BE2C (cell line): Measurements from ENCODE around the gene LALBA. TPM values are rescaled to one million over a fixed set of nuclear protein-coding genes. Genes with fewer than 3 reads are reported as not detected.
A peak's percentile ranks its signal among the peaks of the same experiment; 100 is the strongest.

Source experiments
- DNase-seq: peaks from one replicate; pipeline ENCODE4 v3.0.0-alpha.2; 2020
- H3K27me3 ChIP-seq: fragments of 250-450 bp; sonication (Bioruptor Pico); 2 replicates; pipeline ENCODE4 v1.5.1; 2020; ENCODE audit warnings: mild to moderate bottlenecking
- H3K36me3 ChIP-seq: fragments of 250-450 bp; sonication (Bioruptor Pico); 2 replicates; pipeline ENCODE4 v1.5.1; 2020; ENCODE audit warnings: mild to moderate bottlenecking
- H3K4me1 ChIP-seq: fragments of 250-450 bp; sonication (Bioruptor Pico); 2 replicates; pipeline ENCODE4 v1.5.1; 2020
- H3K4me3 ChIP-seq: 2 replicates; pipeline ENCODE4 v1.5.1; 2011; ENCODE audit warnings: low read depth, low read length
- H3K9me3 ChIP-seq: fragments of 250-450 bp; sonication (Bioruptor Pico); 2 replicates; pipeline ENCODE4 v1.5.1; 2020
- polyA plus RNA-seq: library from polyadenylated mRNA; unstranded; fragments of >200 nt; gene quantifications from one replicate; pipeline ENCODE4 v1.2.1, GENCODE V29; 2012; ENCODE audit warnings: low read depth, missing spikeins; ENCODE audit not compliant: insufficient read length, insufficient read depth
- TF ChIP-seq, protein P1 (sequence below): IDR thresholded peaks from 2 replicates; pipeline ENCODE4 v1.5.1; 2012; ENCODE audit warnings: mild to moderate bottlenecking, low read depth, low read length

Gene LALBA
- polyA plus RNA-seq: not detected

DNA sequence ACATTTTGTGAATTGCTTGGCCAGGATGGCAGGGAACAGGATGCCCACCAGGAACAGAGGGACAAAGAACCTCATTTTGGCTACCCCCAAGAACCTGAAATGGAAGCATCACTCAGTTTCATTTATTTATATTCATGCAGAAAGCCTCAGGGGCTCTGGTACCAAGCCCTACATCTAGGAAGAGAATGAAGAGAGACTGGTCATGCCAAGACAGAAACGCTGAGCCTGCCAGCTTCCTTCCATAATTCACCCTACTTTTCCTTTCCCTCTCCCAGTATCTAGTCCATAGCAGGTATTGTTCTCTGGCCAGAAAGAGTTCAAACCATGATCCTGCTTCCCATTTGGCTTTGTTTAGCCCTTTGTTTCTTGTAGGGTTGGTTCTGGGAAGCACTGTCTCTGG is at the start of gene LALBA:
Gene LALBA, minus strand, starts transcription at position 101 of the 400 bp plus-strand sequence. Its CDS starts 26 bp downstream, at position 75.
- TF ChIP-seq, protein P1, sequence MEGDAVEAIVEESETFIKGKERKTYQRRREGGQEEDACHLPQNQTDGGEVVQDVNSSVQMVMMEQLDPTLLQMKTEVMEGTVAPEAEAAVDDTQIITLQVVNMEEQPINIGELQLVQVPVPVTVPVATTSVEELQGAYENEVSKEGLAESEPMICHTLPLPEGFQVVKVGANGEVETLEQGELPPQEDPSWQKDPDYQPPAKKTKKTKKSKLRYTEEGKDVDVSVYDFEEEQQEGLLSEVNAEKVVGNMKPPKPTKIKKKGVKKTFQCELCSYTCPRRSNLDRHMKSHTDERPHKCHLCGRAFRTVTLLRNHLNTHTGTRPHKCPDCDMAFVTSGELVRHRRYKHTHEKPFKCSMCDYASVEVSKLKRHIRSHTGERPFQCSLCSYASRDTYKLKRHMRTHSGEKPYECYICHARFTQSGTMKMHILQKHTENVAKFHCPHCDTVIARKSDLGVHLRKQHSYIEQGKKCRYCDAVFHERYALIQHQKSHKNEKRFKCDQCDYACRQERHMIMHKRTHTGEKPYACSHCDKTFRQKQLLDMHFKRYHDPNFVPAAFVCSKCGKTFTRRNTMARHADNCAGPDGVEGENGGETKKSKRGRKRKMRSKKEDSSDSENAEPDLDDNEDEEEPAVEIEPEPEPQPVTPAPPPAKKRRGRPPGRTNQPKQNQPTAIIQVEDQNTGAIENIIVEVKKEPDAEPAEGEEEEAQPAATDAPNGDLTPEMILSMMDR: no peak
- no peak for DNase-seq

DNA sequence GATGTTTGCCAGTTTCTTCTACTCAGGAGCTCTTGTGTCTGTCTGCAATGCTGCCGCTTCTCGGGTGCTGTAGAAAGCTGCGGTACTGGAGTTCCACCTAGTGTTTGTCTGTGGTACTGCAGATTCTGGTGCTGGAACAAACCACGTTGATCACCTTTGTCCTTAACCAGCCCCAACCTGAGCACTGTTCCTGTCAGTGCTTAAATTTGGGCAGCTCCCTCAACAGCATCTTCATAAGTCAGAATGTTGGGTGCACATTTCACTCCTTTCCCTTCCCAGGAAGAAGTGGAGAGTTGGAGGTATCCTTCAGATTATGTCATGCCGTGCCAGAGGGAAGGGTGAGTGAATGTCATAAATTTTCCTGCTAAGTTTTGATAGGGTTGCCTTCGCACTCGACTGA is 48.7 kb upstream of the LALBA start:
- TF ChIP-seq, protein P1: peak; percentile 100
- no peaks in the 10 kb centered on the region for H3K4me1 ChIP-seq
- H3K4me3 ChIP-seq: no peak overlapping the region
- DNase-seq: peak; percentile 71
- no peaks in the 10 kb centered on the region; the same call in 1 of the 2 replicates for H3K27me3 ChIP-seq
- H3K9me3 ChIP-seq: peaks cover 6% of the 10 kb centered on the region
- no peaks in the 10 kb centered on the region for H3K36me3 ChIP-seq

More for the DNA sequence above, at the start of gene LALBA:
- H3K4me3 ChIP-seq: no peak within 1 kb of the TSS
- peaks cover 13% of the 10 kb centered on the region for H3K27me3 ChIP-seq
- no peaks in the 10 kb centered on the region for H3K9me3 ChIP-seq
- H3K36me3 ChIP-seq: no peaks in the 10 kb centered on the region
- no peaks in the 10 kb centered on the region for H3K4me1 ChIP-seq

DNA sequence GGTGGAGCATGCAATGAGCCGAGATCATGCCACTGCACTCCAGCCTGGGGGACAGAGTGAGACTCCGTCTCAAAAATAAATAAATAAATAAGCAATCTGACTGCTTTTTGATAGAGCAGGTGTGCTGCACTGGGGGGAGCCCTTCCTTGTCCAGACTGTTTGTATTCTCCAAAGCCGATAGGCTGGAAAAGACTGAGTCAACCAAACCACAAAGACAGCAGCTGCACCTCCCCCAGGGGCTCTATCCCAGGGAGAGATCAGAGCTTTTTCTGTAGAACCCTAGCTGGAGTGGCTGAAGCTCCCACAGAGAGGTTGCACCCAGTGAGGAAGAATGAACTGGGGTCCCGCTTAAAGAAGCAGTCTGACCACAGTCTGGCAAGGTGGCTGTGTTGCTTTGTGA is 45.8 kb upstream of the LALBA start:
- TF ChIP-seq, protein P1: no peak
- no peak for DNase-seq
- Histone ChIP-seq H3K4me1 (no peaks in the 10 kb centered on the region), H3K4me3 (no peak overlapping the region), H3K9me3 (no peaks in the 10 kb centered on the region; the same call in 1 of the 2 replicates), H3K27me3 (no peaks in the 10 kb centered on the region; the same call in 1 of the 2 replicates), H3K36me3 (no peaks in the 10 kb centered on the region)

DNA sequence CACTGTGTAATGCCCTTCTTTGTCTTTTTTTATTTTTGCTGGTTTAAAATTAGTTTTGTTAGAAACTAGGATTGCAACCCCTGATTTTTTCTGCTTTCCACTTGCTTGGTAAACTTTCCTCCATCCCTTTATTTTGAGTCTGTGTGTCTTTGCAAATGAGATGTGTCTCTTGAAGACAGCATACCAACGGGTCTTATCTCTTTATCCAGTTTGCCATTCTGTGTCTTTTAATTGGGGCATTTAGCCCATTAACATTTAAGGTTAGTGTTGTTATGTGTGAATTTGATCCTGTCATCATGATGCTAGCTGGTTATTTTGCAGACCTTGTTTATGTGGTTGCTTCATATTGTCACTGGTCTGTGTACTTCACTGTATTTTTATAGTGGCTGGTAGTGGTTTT is 43.5 kb upstream of the LALBA start:
- Histone ChIP-seq H3K9me3 (no peaks in the 10 kb centered on the region; the same call in 1 of the 2 replicates), H3K4me3 (no peak overlapping the region), H3K36me3 (no peaks in the 10 kb centered on the region), H3K4me1 (no peaks in the 10 kb centered on the region), H3K27me3 (no peaks in the 10 kb centered on the region; the same call in 1 of the 2 replicates)
- DNase-seq: no peak
- TF ChIP-seq, protein P1: no peak

DNA sequence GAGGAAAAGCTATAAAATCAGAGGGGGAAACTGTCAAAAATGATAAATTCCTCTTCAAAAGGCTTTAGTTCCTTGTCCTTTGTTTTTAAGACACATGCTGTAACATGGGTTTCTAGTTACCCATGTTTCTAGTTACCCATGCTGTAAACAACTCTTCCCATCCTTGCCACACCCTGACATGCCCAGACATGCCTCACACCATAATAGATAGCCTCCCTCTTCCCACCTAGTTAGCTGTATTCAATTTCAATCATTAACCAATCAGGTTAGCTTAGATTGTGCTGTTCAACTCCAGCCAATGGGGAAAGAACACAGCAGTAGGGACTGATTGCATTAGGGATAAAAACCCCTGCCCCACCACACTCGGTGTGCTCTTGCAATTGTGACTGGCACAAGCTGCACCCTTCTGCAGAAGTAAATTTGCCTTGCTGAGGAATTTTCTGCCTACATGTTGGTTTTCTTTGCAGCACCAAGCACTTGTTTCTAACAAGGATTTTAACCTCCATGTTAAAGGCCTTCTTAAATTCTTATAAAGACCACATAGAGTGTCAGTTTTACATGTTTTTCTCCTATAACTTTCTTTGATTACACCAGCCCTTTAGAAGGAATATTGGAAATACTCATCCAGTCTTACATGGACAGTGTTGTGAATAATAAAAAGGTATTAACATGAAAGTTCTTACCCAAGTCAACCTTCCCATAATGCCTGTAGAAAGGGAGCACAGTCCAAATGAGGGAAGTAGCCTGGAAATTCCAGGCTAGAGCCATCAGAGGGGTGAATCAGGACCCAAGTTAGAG is 32.5 kb upstream of the LALBA start:
- no peak for DNase-seq
- Histone ChIP-seq H3K4me1 (no peaks in the 10 kb centered on the region), H3K36me3 (no peaks in the 10 kb centered on the region), H3K27me3 (peaks cover 8% of the 10 kb centered on the region), H3K9me3 (no peaks in the 10 kb centered on the region), H3K4me3 (no peak overlapping the region)
- TF ChIP-seq, protein P1: no peak
